ENCODE measurements around the gene CAB39.

The CAB39 gene

GRCh38 chr2:230761704-230762103, 49.1 kb downstream of the CAB39 start:
- no peak for TF ChIP-seq CTCF (IDR thresholded peaks at IDR 0.05; ENCODE audit: insufficient read depth, low read length)
- TF ChIP-seq SPI1 (IDR thresholded peaks at IDR 0.05; ENCODE audit: borderline replicate concordance, low read depth), result no peak
- no peak for TF ChIP-seq GABPA (IDR thresholded peaks at IDR 0.05; ENCODE audit: low read depth)
- no peak for TF ChIP-seq POLR2AphosphoS5 (IDR thresholded peaks at IDR 0.05; ENCODE audit: low read depth)
- TF ChIP-seq, protein P1, sequence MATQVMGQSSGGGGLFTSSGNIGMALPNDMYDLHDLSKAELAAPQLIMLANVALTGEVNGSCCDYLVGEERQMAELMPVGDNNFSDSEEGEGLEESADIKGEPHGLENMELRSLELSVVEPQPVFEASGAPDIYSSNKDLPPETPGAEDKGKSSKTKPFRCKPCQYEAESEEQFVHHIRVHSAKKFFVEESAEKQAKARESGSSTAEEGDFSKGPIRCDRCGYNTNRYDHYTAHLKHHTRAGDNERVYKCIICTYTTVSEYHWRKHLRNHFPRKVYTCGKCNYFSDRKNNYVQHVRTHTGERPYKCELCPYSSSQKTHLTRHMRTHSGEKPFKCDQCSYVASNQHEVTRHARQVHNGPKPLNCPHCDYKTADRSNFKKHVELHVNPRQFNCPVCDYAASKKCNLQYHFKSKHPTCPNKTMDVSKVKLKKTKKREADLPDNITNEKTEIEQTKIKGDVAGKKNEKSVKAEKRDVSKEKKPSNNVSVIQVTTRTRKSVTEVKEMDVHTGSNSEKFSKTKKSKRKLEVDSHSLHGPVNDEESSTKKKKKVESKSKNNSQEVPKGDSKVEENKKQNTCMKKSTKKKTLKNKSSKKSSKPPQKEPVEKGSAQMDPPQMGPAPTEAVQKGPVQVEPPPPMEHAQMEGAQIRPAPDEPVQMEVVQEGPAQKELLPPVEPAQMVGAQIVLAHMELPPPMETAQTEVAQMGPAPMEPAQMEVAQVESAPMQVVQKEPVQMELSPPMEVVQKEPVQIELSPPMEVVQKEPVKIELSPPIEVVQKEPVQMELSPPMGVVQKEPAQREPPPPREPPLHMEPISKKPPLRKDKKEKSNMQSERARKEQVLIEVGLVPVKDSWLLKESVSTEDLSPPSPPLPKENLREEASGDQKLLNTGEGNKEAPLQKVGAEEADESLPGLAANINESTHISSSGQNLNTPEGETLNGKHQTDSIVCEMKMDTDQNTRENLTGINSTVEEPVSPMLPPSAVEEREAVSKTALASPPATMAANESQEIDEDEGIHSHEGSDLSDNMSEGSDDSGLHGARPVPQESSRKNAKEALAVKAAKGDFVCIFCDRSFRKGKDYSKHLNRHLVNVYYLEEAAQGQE (IDR thresholded peaks at IDR 0.05; ENCODE audit: insufficient replicate concordance, low read depth), result no peak
- DNase-seq (ENCODE audit: low read depth in 1 of 2, low spot score in 1 of 2), result no peak
- Histone ChIP-seq H3K27me3 (ENCODE audit: insufficient read depth, poor library complexity, severe bottlenecking) (no peaks in the 10 kb centered on the region), H3K4me3 (replicated peaks; ENCODE audit: insufficient read depth, low read length) (no peak overlapping the region), H3K27ac (replicated peaks) (no peak overlapping the region)

- no peaks in the 10 kb centered on the region for H3K27me3 ChIP-seq (ENCODE audit: insufficient read depth, poor library complexity, severe bottlenecking)
- peak in 1 of 2 experiments; percentile 38 for DNase-seq (ENCODE audit: low read depth in 1 of 2, low spot score in 1 of 2)
- TF ChIP-seq CTCF (IDR thresholded peaks at IDR 0.05; ENCODE audit: insufficient read depth, low read length) (peak; percentile 48), GABPA (IDR thresholded peaks at IDR 0.05; ENCODE audit: low read depth) (no peak)
- TF ChIP-seq, protein P1 (IDR thresholded peaks at IDR 0.05; ENCODE audit: insufficient replicate concordance, low read depth), result no peak
- H3K4me3 ChIP-seq (replicated peaks; ENCODE audit: insufficient read depth, low read length), result no peak overlapping the region
- no peak overlapping the region for H3K27ac ChIP-seq (replicated peaks)
Measured at GRCh38 chr2:230762317-230762896, 49.8 kb downstream of the CAB39 start.

- no peak overlapping the region for H3K4me3 ChIP-seq (replicated peaks; ENCODE audit: insufficient read depth, low read length)
- TF ChIP-seq POLR2AphosphoS5 (IDR thresholded peaks at IDR 0.05; ENCODE audit: low read depth) (no peak), SPI1 (IDR thresholded peaks at IDR 0.05; ENCODE audit: borderline replicate concordance, low read depth) (no peak), CTCF (IDR thresholded peaks at IDR 0.05; ENCODE audit: insufficient read depth, low read length) (no peak), GABPA (IDR thresholded peaks at IDR 0.05; ENCODE audit: low read depth) (no peak)
- TF ChIP-seq, protein P1 (IDR thresholded peaks at IDR 0.05; ENCODE audit: insufficient replicate concordance, low read depth), result no peak
- no peak overlapping the region for H3K27ac ChIP-seq (replicated peaks)
- H3K27me3 ChIP-seq (ENCODE audit: insufficient read depth, poor library complexity, severe bottlenecking), result no peaks in the 10 kb centered on the region
- no peak for DNase-seq (ENCODE audit: low read depth in 1 of 2, low spot score in 1 of 2)
Measured at GRCh38 chr2:230764346-230764745, 51.7 kb downstream of the CAB39 start.
